ENCODE results near the gene GTF2E1. TPM values are rescaled to one million over a fixed set of nuclear protein-coding genes. Genes with fewer than 3 reads are reported as not detected.
A peak's percentile ranks its signal among the peaks of the same experiment; 100 is the strongest.

GTF2E1 gene
- total RNA-seq, 3 donors from 2014 or later, result 11.7 to 13.6 (median 12.0) TPM

DNA sequence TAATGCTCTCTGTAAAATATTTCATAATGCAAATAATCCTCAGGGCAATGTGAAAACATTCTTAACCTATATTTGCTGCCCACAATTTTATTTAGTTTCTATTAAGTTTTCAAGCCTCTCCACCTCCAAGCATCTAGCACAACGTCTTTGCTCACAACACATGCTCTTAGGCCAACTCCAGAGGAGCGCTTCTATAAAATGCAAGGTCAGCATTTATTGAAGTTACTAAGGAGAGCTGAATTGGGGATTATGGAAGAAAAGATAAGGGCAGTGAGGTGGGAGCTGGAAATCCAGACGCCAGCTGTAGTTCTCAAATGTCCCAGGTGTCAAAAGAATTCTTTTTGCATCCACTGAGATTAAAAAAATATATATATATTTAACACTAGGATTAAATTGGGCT lies 1.2 kb upstream of the GTF2E1 start:
- intact Hi-C loops (cut with DNase I, micrococcal nuclease), result no loop called here
- TF ChIP-seq CTCF (IDR thresholded peaks at IDR 0.05), result no peak
- Histone ChIP-seq H3K9me3 (peaks cover 8% of the 10 kb centered on the region), H3K4me1 (ENCODE audit: low read depth) (peaks cover 7% of the 10 kb centered on the region), H3K4me3 (peak overlapping the region; percentile 76), H3K36me3 (ENCODE audit: low read depth) (no peaks in the 10 kb centered on the region)
- DNase-seq (no peak), ATAC-seq (no peak)

- ATAC-seq, result peak; percentile 8
Observed at GRCh38 chr3:120741837-120742197, 727 bp upstream of the GTF2E1 start.

GRCh38 chr3:120742849-120743365 lies 363 bp downstream of the GTF2E1 start:
- DNase-seq, result peak in 2 of 3 donors; percentile 66 to 69
- TF ChIP-seq CTCF (IDR thresholded peaks at IDR 0.05), result no peak
- ATAC-seq, result peak; percentile 38
- H3K9me3 ChIP-seq, result no peaks in the 10 kb centered on the region
- H3K4me3 ChIP-seq, result peak overlapping the region; percentile 76
- peaks cover 7% of the 10 kb centered on the region for H3K4me1 ChIP-seq (ENCODE audit: low read depth)
- intact Hi-C loops (cut with DNase I, micrococcal nuclease), result no loop called here
- no peaks in the 10 kb centered on the region for H3K36me3 ChIP-seq (ENCODE audit: low read depth)

More at GRCh38 chr3:120741837-120742197, 727 bp upstream of the GTF2E1 start:
- intact Hi-C loops (cut with DNase I, micrococcal nuclease), result no loop called here
- peaks cover 7% of the 10 kb centered on the region for H3K4me1 ChIP-seq (ENCODE audit: low read depth)
- H3K9me3 ChIP-seq, result peaks cover 7% of the 10 kb centered on the region
- TF ChIP-seq CTCF (IDR thresholded peaks at IDR 0.05), result no peak
- DNase-seq, result no peak
- no peaks in the 10 kb centered on the region for H3K36me3 ChIP-seq (ENCODE audit: low read depth)
- peak overlapping the region; percentile 76 for H3K4me3 ChIP-seq

GRCh38 chr3:120743556-120744195 lies 1.1 kb downstream of the GTF2E1 start:
- no peak for ATAC-seq
- Histone ChIP-seq H3K4me3 (no peak overlapping the region), H3K4me1 (ENCODE audit: low read depth) (peaks cover 7% of the 10 kb centered on the region), H3K9me3 (no peaks in the 10 kb centered on the region), H3K36me3 (ENCODE audit: low read depth) (no peaks in the 10 kb centered on the region)
- TF ChIP-seq CTCF (IDR thresholded peaks at IDR 0.05), result no peak
- no peak for DNase-seq
- intact Hi-C loops (cut with DNase I, micrococcal nuclease), result no loop called here

GRCh38 chr3:120745466-120745865 lies 2.9 kb downstream of the GTF2E1 start:
- Histone ChIP-seq H3K4me3 (no peak overlapping the region), H3K9me3 (no peaks in the 10 kb centered on the region), H3K4me1 (ENCODE audit: low read depth) (peaks cover 7% of the 10 kb centered on the region), H3K36me3 (ENCODE audit: low read depth) (no peaks in the 10 kb centered on the region)
- ATAC-seq, result no peak
- TF ChIP-seq CTCF (IDR thresholded peaks at IDR 0.05), result no peak
- no peak for DNase-seq
- intact Hi-C loops (cut with DNase I, micrococcal nuclease), result no loop called here
